ENCODE measurements around the gene P2RY14. TPM values are rescaled to one million over a fixed set of nuclear protein-coding genes. Genes with fewer than 3 reads are reported as not detected.

Gene P2RY14
- total and polyA plus RNA-seq, 10 of the 15 experiments (the other 5 are each of a cell fraction or from before 2014, with no cell fraction given) = 0.06 to 0.37 (median 0.28) TPM; not detected in 7

DNA sequence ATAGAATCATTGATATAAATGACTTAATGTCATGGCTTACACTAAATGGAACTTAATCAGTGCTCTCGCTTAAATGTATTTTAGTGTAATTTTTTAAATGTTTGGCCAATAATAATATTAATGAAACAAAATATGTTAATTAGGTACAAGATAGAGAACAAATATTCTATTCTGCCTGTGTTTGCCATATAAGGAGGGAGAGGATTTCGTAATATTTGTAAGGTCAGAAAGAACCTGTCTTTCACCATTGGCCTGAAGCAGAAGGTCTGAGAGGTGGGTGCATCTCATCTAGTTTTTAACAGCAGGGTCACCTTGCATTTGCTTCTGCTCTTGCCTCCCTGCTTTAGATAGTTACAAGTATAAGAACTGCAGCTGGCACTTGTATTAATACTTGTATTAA lies 35.8 kb upstream of the P2RY14 start (continued):
- TF ChIP-seq ESRRA (IDR thresholded peaks at IDR 0.05; ENCODE audit: low read length) (no peak), YY1 (IDR thresholded peaks at IDR 0.05; ENCODE audit: low read depth, low read length) (no peak)

GRCh38 chr3:151312972-151313371 lies 34.6 kb upstream of the P2RY14 start:
- RAD21 ChIA-PET (ENCODE audit: unreplicated experiment) = no interaction called here
- H2AFZ ChIP-seq (ENCODE audit: control insufficient read depth, low read depth, low read length) = no peak overlapping the region
- no peaks in the 10 kb centered on the region for H3K36me3 ChIP-seq (ENCODE audit: control insufficient read depth in 2 of 2, insufficient read depth in 2 of 2, low read length in 1 of 2)
- no peak overlapping the region for H3K9ac ChIP-seq (ENCODE audit: control insufficient read depth, insufficient read depth, low read length)
- H3K4me3 ChIP-seq = no peak overlapping the region
- intact Hi-C loops (cut with micrococcal nuclease; ENCODE audit: unreplicated experiment) (no loop called here), in situ Hi-C loops (cut with MboI) (no loop called here)
- no peak for FAIRE-seq
- DNase-seq (ENCODE audit: low read depth, low spot score) = no peak
- no peak overlapping the region for H3K4me2 ChIP-seq (ENCODE audit: control insufficient read depth, insufficient read depth)
- POLR2A ChIA-PET = no interaction called here
- no peaks in the 10 kb centered on the region for H4K20me1 ChIP-seq (ENCODE audit: control insufficient read depth, insufficient read depth)
- TF ChIP-seq SPI1 (IDR thresholded peaks at IDR 0.05; ENCODE audit: borderline replicate concordance, insufficient read depth, low read depth, low read length) (no peak), ZNF274 (IDR thresholded peaks at IDR 0.05; ENCODE audit: insufficient read depth, insufficient read length) (no peak), SMC3 (IDR thresholded peaks at IDR 0.05; ENCODE audit: borderline replicate concordance, low read length) (no peak)
- H3K27ac ChIP-seq (ENCODE audit: control insufficient read depth, insufficient read depth) = no peak overlapping the region
- H3K9me3 ChIP-seq (replicated peaks; ENCODE audit: control insufficient read depth, insufficient read depth, low read length) = no peaks in the 10 kb centered on the region
- ATAC-seq = no peak
- H3K27me3 ChIP-seq (replicated peaks in 1 of 2; ENCODE audit: control insufficient read depth in 2 of 2, insufficient read depth in 2 of 2, low read length in 1 of 2) = no peaks in the 10 kb centered on the region; a peak in 1 of 4 replicates
- CTCF ChIA-PET = interaction anchor here (2.7 kb wide), 1 partner anchor 15 kb away, joined by 9 read pairs; no protein-coding TSS in a partner anchor
- H3K79me2 ChIP-seq (ENCODE audit: control insufficient read depth, insufficient read depth, low read length) = no peaks in the 10 kb centered on the region
- BruUV-seq (replicated peaks) = no TSS peak
- H3K4me1 ChIP-seq (ENCODE audit: control insufficient read depth, insufficient read depth, low read length) = no peaks in the 10 kb centered on the region
- WGBS (ENCODE audit: insufficient coverage, insufficient replicate concordance, low lambda C conversion rate, missing lambda C conversion rate) = 42% methylated on average over 3 of the region's 3 CpGs
- SMC1A ChIA-PET (ENCODE audit: uncharacterized antibody, unreplicated experiment) = no interaction called here

DNA sequence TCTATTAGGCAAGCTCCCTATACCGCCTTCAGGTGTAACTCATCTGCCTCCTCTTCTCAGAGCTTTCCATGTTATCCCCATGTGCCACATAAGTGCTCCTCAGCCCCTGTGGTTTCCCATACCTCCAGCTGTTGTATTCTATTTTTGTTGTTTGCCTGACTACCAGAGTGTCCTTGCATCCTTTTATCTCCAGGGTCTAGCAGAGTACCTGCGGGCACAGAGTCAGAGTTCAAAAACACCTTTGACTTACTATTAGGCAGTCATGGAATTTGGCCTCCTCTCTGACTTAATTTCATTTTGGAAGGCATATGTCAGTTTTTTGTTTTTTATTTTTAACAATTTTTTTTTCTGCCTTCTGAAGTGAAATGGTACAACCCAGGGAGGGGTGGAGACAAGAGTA lies 31.2 kb upstream of the P2RY14 start:
- Histone ChIP-seq H2AFZ (ENCODE audit: control insufficient read depth, low read depth, low read length) (no peak overlapping the region), H3K4me3 (no peak overlapping the region), H3K79me2 (ENCODE audit: control insufficient read depth, insufficient read depth, low read length) (no peaks in the 10 kb centered on the region), H3K27me3 (replicated peaks in 1 of 2; ENCODE audit: control insufficient read depth in 2 of 2, insufficient read depth in 2 of 2, low read length in 1 of 2) (no peaks in the 10 kb centered on the region; a peak in 1 of 4 replicates), H3K27ac (ENCODE audit: control insufficient read depth, insufficient read depth) (no peak overlapping the region), H3K4me1 (ENCODE audit: control insufficient read depth, insufficient read depth, low read length) (no peaks in the 10 kb centered on the region), H3K9ac (ENCODE audit: control insufficient read depth, insufficient read depth, low read length) (no peak overlapping the region), H3K36me3 (ENCODE audit: control insufficient read depth in 2 of 2, insufficient read depth in 2 of 2, low read length in 1 of 2) (no peaks in the 10 kb centered on the region), H3K4me2 (ENCODE audit: control insufficient read depth, insufficient read depth) (no peak overlapping the region), H3K9me3 (replicated peaks; ENCODE audit: control insufficient read depth, insufficient read depth, low read length) (no peaks in the 10 kb centered on the region), H4K20me1 (ENCODE audit: control insufficient read depth, insufficient read depth) (no peaks in the 10 kb centered on the region)
- DNase-seq (ENCODE audit: low read depth, low spot score) (no peak), ATAC-seq (no peak), FAIRE-seq (no peak)
- ChIA-PET RAD21 (ENCODE audit: unreplicated experiment) (no interaction called here), CTCF (no interaction called here), POLR2A (no interaction called here), SMC1A (ENCODE audit: uncharacterized antibody, unreplicated experiment) (interaction anchor here (1.6 kb wide), 1 partner anchor 142 kb away, joined by 3 read pairs; no protein-coding TSS in a partner anchor)
- intact Hi-C loops (cut with micrococcal nuclease; ENCODE audit: unreplicated experiment) (no loop called here), in situ Hi-C loops (cut with MboI) (no loop called here)
- BruUV-seq (replicated peaks) = no TSS peak
- WGBS (ENCODE audit: insufficient coverage, insufficient replicate concordance, low lambda C conversion rate, missing lambda C conversion rate) = 54% methylated on average over 2 of the region's 2 CpGs
- TF ChIP-seq, protein P1, sequence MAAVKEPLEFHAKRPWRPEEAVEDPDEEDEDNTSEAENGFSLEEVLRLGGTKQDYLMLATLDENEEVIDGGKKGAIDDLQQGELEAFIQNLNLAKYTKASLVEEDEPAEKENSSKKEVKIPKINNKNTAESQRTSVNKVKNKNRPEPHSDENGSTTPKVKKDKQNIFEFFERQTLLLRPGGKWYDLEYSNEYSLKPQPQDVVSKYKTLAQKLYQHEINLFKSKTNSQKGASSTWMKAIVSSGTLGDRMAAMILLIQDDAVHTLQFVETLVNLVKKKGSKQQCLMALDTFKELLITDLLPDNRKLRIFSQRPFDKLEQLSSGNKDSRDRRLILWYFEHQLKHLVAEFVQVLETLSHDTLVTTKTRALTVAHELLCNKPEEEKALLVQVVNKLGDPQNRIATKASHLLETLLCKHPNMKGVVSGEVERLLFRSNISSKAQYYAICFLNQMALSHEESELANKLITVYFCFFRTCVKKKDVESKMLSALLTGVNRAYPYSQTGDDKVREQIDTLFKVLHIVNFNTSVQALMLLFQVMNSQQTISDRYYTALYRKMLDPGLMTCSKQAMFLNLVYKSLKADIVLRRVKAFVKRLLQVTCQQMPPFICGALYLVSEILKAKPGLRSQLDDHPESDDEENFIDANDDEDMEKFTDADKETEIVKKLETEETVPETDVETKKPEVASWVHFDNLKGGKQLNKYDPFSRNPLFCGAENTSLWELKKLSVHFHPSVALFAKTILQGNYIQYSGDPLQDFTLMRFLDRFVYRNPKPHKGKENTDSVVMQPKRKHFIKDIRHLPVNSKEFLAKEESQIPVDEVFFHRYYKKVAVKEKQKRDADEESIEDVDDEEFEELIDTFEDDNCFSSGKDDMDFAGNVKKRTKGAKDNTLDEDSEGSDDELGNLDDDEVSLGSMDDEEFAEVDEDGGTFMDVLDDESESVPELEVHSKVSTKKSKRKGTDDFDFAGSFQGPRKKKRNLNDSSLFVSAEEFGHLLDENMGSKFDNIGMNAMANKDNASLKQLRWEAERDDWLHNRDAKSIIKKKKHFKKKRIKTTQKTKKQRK (IDR thresholded peaks at IDR 0.05; ENCODE audit: low read depth, low read length) = no peak
- TF ChIP-seq ZBTB40 (IDR thresholded peaks at IDR 0.05; ENCODE audit: borderline replicate concordance) = no peak
- TF ChIP-seq RELA (IDR thresholded peaks at IDR 0.05; ENCODE audit: borderline replicate concordance, partially characterized antibody) = no peak
- TF ChIP-seq FOS (IDR thresholded peaks at IDR 0.05; ENCODE audit: borderline replicate concordance, extremely low read depth, insufficient read length) = no peak

All from GM12878 (cell line).